GM12873 (cell line): Measurements from ENCODE around the gene ANKFY1.

ENCODE experiments used
- CTCF ChIP-seq: IDR thresholded peaks from 2 replicates; pipeline ENCODE4 v1.5.1; 2012; ENCODE audit warnings: low read depth, mild to moderate bottlenecking, moderate library complexity, low read length, control low read depth; ENCODE audit not compliant: insufficient read depth; ENCODE audit errors: missing control alignments

ANKFY1 gene

GRCh38 chr17:4201226-4201625 is 62.6 kb downstream of the ANKFY1 start:
- no peak for TF ChIP-seq CTCF

GRCh38 chr17:4199818-4200402 is 63.9 kb downstream of the ANKFY1 start:
- TF ChIP-seq CTCF, result peak; percentile 82

- no peak for TF ChIP-seq CTCF
These were observed 64.8 kb downstream of the ANKFY1 start for GRCh38 chr17:4198995-4199394.

GRCh38 chr17:4195306-4195705 is 68.5 kb downstream of the ANKFY1 start:
- no peak for TF ChIP-seq CTCF

- no peak for TF ChIP-seq CTCF
These were observed 69.0 kb downstream of the ANKFY1 start for GRCh38 chr17:4194796-4195195.

- TF ChIP-seq CTCF, result no peak
These were observed 74.5 kb downstream of the ANKFY1 start for GRCh38 chr17:4189280-4189679.

DNA sequence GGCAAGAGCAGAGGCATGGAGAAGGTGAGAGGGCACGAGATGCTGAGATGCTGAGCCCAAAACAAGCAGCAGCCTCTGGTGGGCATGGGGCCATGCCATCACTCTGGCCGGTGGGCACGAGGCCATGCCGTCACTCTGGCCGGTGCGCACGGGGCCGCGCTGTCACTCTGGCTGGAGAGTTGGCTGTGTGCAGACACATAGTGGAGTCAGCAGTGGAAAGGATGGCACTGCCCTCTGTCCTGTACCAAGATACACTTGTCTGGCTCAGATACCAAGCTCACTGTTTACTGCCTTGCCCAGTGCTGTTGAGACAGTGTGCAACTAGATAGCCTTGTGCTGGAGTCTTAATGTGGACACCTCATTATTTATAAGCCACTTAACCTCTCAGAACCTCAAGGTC is 75.7 kb downstream of the ANKFY1 start:
- TF ChIP-seq CTCF, result no peak
